HEK293 (cell line): ENCODE data around the gene CEP41.

Experiments used
- CTCF ChIP-seq: fragments of 450-650 bp; formaldehyde crosslinking; IDR thresholded peaks from 2 replicates; pipeline ENCODE4 v1.5.1; 2016; ENCODE audit warnings: missing biosample characterization, missing genetic modification characterization
- PRDM4 ChIP-seq: fragments of 450-650 bp; formaldehyde crosslinking; IDR thresholded peaks from 2 replicates; pipeline ENCODE4 v1.5.1; 2017; ENCODE audit warnings: missing biosample characterization, missing genetic modification characterization
- ZIC2 ChIP-seq: fragments of 450-650 bp; formaldehyde crosslinking; IDR thresholded peaks from 2 replicates; pipeline ENCODE4 v1.5.1; 2016; ENCODE audit warnings: missing biosample characterization, missing genetic modification characterization
- ZNF280C ChIP-seq: fragments of 450-650 bp; formaldehyde crosslinking; IDR thresholded peaks from 2 replicates; pipeline ENCODE4 v1.5.1; 2016; ENCODE audit warnings: missing biosample characterization, missing genetic modification characterization
- ZNF521 ChIP-seq: fragments of 450-650 bp; formaldehyde crosslinking; IDR thresholded peaks from 2 replicates; pipeline ENCODE4 v1.5.1; 2017; ENCODE audit warnings: missing biosample characterization, mild to moderate bottlenecking, missing genetic modification characterization
- ZNF558 ChIP-seq: fragments of 450-650 bp; formaldehyde crosslinking; IDR thresholded peaks from 2 replicates; pipeline ENCODE4 v1.5.1; 2016; ENCODE audit warnings: missing biosample characterization, missing genetic modification characterization
- TF ChIP-seq, protein P1 (sequence below): fragments of 450-650 bp; formaldehyde crosslinking; IDR thresholded peaks from 2 replicates; pipeline ENCODE4 v1.5.0; 2017; ENCODE audit warnings: missing biosample characterization, missing genetic modification characterization, borderline replicate concordance

- TF ChIP-seq CTCF (tag by site-specific recombination), result no peak
- no peak for TF ChIP-seq ZNF521
- TF ChIP-seq, protein P1, sequence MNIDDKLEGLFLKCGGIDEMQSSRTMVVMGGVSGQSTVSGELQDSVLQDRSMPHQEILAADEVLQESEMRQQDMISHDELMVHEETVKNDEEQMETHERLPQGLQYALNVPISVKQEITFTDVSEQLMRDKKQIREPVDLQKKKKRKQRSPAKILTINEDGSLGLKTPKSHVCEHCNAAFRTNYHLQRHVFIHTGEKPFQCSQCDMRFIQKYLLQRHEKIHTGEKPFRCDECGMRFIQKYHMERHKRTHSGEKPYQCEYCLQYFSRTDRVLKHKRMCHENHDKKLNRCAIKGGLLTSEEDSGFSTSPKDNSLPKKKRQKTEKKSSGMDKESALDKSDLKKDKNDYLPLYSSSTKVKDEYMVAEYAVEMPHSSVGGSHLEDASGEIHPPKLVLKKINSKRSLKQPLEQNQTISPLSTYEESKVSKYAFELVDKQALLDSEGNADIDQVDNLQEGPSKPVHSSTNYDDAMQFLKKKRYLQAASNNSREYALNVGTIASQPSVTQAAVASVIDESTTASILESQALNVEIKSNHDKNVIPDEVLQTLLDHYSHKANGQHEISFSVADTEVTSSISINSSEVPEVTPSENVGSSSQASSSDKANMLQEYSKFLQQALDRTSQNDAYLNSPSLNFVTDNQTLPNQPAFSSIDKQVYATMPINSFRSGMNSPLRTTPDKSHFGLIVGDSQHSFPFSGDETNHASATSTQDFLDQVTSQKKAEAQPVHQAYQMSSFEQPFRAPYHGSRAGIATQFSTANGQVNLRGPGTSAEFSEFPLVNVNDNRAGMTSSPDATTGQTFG, result no peak
- TF ChIP-seq ZIC2 (tag by site-specific recombination), result no peak
- no peak for TF ChIP-seq ZNF280C (tag by site-specific recombination)
- no peak for TF ChIP-seq PRDM4 (tag by site-specific recombination)
- TF ChIP-seq ZNF558 (tag by site-specific recombination), result no peak
These were observed 19.8 kb downstream of the CEP41 start for GRCh38 chr7:130420943-130421578.
